ENCODE data around the gene RORC. TPM values are rescaled to one million over a fixed set of nuclear protein-coding genes. Genes with fewer than 3 reads are reported as not detected.
"Not testable (repeated sequence)": the region's sequence is repeated elsewhere in the genome, so short reads cannot be mapped to it uniquely, and the experiment has no call there.

RORC gene
- polyA plus RNA-seq (2013, experiment 1 of 2) = not detected
- polyA plus RNA-seq (2013, experiment 2 of 2) = 0.10 TPM

- Histone ChIP-seq H3K4me1 (ENCODE audit: control insufficient read depth, insufficient read depth, low read length, poor library complexity, severe bottlenecking) (peaks cover 22% of the 10 kb centered on the region), H3K9me3 (ENCODE audit: control insufficient read depth, low read length) (no peaks in the 10 kb centered on the region), H3K4me3 (ENCODE audit: extremely low read depth, insufficient read depth, low read length, poor library complexity, severe bottlenecking) (no peak within 1 kb of the TSS), H3K27ac (ENCODE audit: low read depth, low read length, severe bottlenecking) (no peak within 1 kb of the TSS), H3K36me3 (ENCODE audit: control insufficient read depth, insufficient read depth, low read length) (no peaks in the 10 kb centered on the region)
- WGBS, 2 experiments (ENCODE audit: insufficient coverage in 2 of 2) = 89 to 95% methylated on average over 4 to 5 of the region's 5 CpGs
These were observed at the start of gene RORC for GRCh38 chr1:151831605-151832004. RORC (minus strand) TSS chr1:151831802; CDS start chr1:151831764, 38 bp downstream.

GRCh38 chr1:151875419-151876097 lies 44.0 kb upstream of the RORC start:
- Histone ChIP-seq H3K27ac (ENCODE audit: low read depth, low read length, severe bottlenecking) (no peak overlapping the region), H3K4me1 (ENCODE audit: control insufficient read depth, insufficient read depth, low read length, poor library complexity, severe bottlenecking) (peaks cover 2% of the 10 kb centered on the region), H3K4me3 (ENCODE audit: extremely low read depth, insufficient read depth, low read length, poor library complexity, severe bottlenecking) (no peak overlapping the region), H3K9me3 (ENCODE audit: control insufficient read depth, low read length) (no peaks in the 10 kb centered on the region), H3K36me3 (ENCODE audit: control insufficient read depth, insufficient read depth, low read length) (no peaks in the 10 kb centered on the region)
- WGBS, 2 experiments (ENCODE audit: insufficient coverage in 2 of 2) = no CpG with 5 or more reads among the region's 1 CpG

GRCh38 chr1:151872776-151873175 lies 41.2 kb upstream of the RORC start:
- H3K36me3 ChIP-seq (ENCODE audit: control insufficient read depth, insufficient read depth, low read length); H3K27ac ChIP-seq (ENCODE audit: low read depth, low read length, severe bottlenecking); H3K4me1 ChIP-seq (ENCODE audit: control insufficient read depth, insufficient read depth, low read length, poor library complexity, severe bottlenecking); H3K4me3 ChIP-seq (ENCODE audit: extremely low read depth, insufficient read depth, low read length, poor library complexity, severe bottlenecking); H3K9me3 ChIP-seq (ENCODE audit: control insufficient read depth, low read length): not testable (repeated sequence)
- 50 to 69% methylated on average over 5 to 7 of the region's 9 CpGs for WGBS, 2 experiments (ENCODE audit: insufficient coverage in 2 of 2)

- Histone ChIP-seq H3K27ac (ENCODE audit: low read depth, low read length, severe bottlenecking) (no peak overlapping the region), H3K4me3 (ENCODE audit: extremely low read depth, insufficient read depth, low read length, poor library complexity, severe bottlenecking) (no peak overlapping the region), H3K9me3 (ENCODE audit: control insufficient read depth, low read length) (no peaks in the 10 kb centered on the region), H3K36me3 (ENCODE audit: control insufficient read depth, insufficient read depth, low read length) (no peaks in the 10 kb centered on the region), H3K4me1 (ENCODE audit: control insufficient read depth, insufficient read depth, low read length, poor library complexity, severe bottlenecking) (peaks cover 2% of the 10 kb centered on the region)
- WGBS, 2 experiments (ENCODE audit: insufficient coverage in 2 of 2) = 93% methylated on average over 3 of the region's 5 CpGs
These were observed 39.9 kb upstream of the RORC start for GRCh38 chr1:151871284-151872030.

GRCh38 chr1:151868486-151868885 lies 36.9 kb upstream of the RORC start:
- Histone ChIP-seq H3K36me3 (ENCODE audit: control insufficient read depth, insufficient read depth, low read length) (no peaks in the 10 kb centered on the region), H3K9me3 (ENCODE audit: control insufficient read depth, low read length) (no peaks in the 10 kb centered on the region), H3K4me3 (ENCODE audit: extremely low read depth, insufficient read depth, low read length, poor library complexity, severe bottlenecking) (no peak overlapping the region), H3K4me1 (ENCODE audit: control insufficient read depth, insufficient read depth, low read length, poor library complexity, severe bottlenecking) (peaks cover 2% of the 10 kb centered on the region), H3K27ac (ENCODE audit: low read depth, low read length, severe bottlenecking) (no peak overlapping the region)
- WGBS, 2 experiments (ENCODE audit: insufficient coverage in 2 of 2) = 80% methylated on average over 1 of the region's 3 CpGs; no CpG with 5 or more reads in 1 of the 2 experiments

- Histone ChIP-seq H3K36me3 (ENCODE audit: control insufficient read depth, insufficient read depth, low read length) (no peaks in the 10 kb centered on the region), H3K4me3 (ENCODE audit: extremely low read depth, insufficient read depth, low read length, poor library complexity, severe bottlenecking) (no peak overlapping the region), H3K27ac (ENCODE audit: low read depth, low read length, severe bottlenecking) (no peak overlapping the region), H3K4me1 (ENCODE audit: control insufficient read depth, insufficient read depth, low read length, poor library complexity, severe bottlenecking) (peaks cover 2% of the 10 kb centered on the region), H3K9me3 (ENCODE audit: control insufficient read depth, low read length) (no peaks in the 10 kb centered on the region)
- WGBS, 2 experiments (ENCODE audit: insufficient coverage in 2 of 2) = 82 to 90% methylated on average over 4 to 5 of the region's 7 CpGs
These were observed 36.3 kb upstream of the RORC start for GRCh38 chr1:151867765-151868411.

- H3K4me1 ChIP-seq (ENCODE audit: control insufficient read depth, insufficient read depth, low read length, poor library complexity, severe bottlenecking) = peaks cover 2% of the 10 kb centered on the region
- no peaks in the 10 kb centered on the region for H3K36me3 ChIP-seq (ENCODE audit: control insufficient read depth, insufficient read depth, low read length)
- no peak overlapping the region for H3K27ac ChIP-seq (ENCODE audit: low read depth, low read length, severe bottlenecking)
- no peaks in the 10 kb centered on the region for H3K9me3 ChIP-seq (ENCODE audit: control insufficient read depth, low read length)
- WGBS, 2 experiments (ENCODE audit: insufficient coverage in 2 of 2) = 90% methylated on average over 2 of the region's 2 CpGs; no CpG with 5 or more reads in 1 of the 2 experiments
- H3K4me3 ChIP-seq (ENCODE audit: extremely low read depth, insufficient read depth, low read length, poor library complexity, severe bottlenecking) = no peak overlapping the region
These were observed 35.7 kb upstream of the RORC start for GRCh38 chr1:151867321-151867720.

- 100% methylated on average over 1 of the region's 2 CpGs; no CpG with 5 or more reads in 1 of the 2 experiments for WGBS, 2 experiments (ENCODE audit: insufficient coverage in 2 of 2)
- H3K36me3 ChIP-seq (ENCODE audit: control insufficient read depth, insufficient read depth, low read length) = no peaks in the 10 kb centered on the region
- no peaks in the 10 kb centered on the region for H3K9me3 ChIP-seq (ENCODE audit: control insufficient read depth, low read length)
- no peaks in the 10 kb centered on the region for H3K4me1 ChIP-seq (ENCODE audit: control insufficient read depth, insufficient read depth, low read length, poor library complexity, severe bottlenecking)
- H3K27ac ChIP-seq (ENCODE audit: low read depth, low read length, severe bottlenecking) = no peak overlapping the region
- H3K4me3 ChIP-seq (ENCODE audit: extremely low read depth, insufficient read depth, low read length, poor library complexity, severe bottlenecking) = no peak overlapping the region
These were observed 32.8 kb upstream of the RORC start for GRCh38 chr1:151864411-151864810.

GRCh38 chr1:151862604-151863003 lies 31.0 kb upstream of the RORC start:
- no peak overlapping the region for H3K27ac ChIP-seq (ENCODE audit: low read depth, low read length, severe bottlenecking)
- peaks cover 15% of the 10 kb centered on the region for H3K4me1 ChIP-seq (ENCODE audit: control insufficient read depth, insufficient read depth, low read length, poor library complexity, severe bottlenecking)
- H3K9me3 ChIP-seq (ENCODE audit: control insufficient read depth, low read length) = no peaks in the 10 kb centered on the region
- H3K36me3 ChIP-seq (ENCODE audit: control insufficient read depth, insufficient read depth, low read length) = no peaks in the 10 kb centered on the region
- no peak overlapping the region for H3K4me3 ChIP-seq (ENCODE audit: extremely low read depth, insufficient read depth, low read length, poor library complexity, severe bottlenecking)

- no peaks in the 10 kb centered on the region for H3K9me3 ChIP-seq (ENCODE audit: control insufficient read depth, low read length)
- WGBS, 2 experiments (ENCODE audit: insufficient coverage in 2 of 2) = 43 to 59% methylated on average over 7 of the region's 7 CpGs
- H3K36me3 ChIP-seq (ENCODE audit: control insufficient read depth, insufficient read depth, low read length) = no peaks in the 10 kb centered on the region
- H3K4me1 ChIP-seq (ENCODE audit: control insufficient read depth, insufficient read depth, low read length, poor library complexity, severe bottlenecking) = peaks cover 24% of the 10 kb centered on the region
- H3K4me3 ChIP-seq (ENCODE audit: extremely low read depth, insufficient read depth, low read length, poor library complexity, severe bottlenecking) = no peak overlapping the region
- H3K27ac ChIP-seq (ENCODE audit: low read depth, low read length, severe bottlenecking) = no peak overlapping the region
These were observed 29.0 kb upstream of the RORC start for GRCh38 chr1:151860504-151861187.
